OCI-LY3 (cell line): Measurements from ENCODE around the gene HMCN1.
A peak's percentile ranks its signal among the peaks of the same experiment; 100 is the strongest.

ENCODE experiments used
- H2AFZ ChIP-seq: fragments of 200-600, 300-600 bp; shearing (Covaris generic); 2 replicates; pipeline ENCODE4 v1.6.0; 2014; ENCODE audit warnings: antibody characterized with exemption, low read depth, low read length
- H3K27ac ChIP-seq: fragments of 200-600, 300-600 bp; sonication (generic); 2 replicates; pipeline ENCODE4 v1.5.1; 2014; ENCODE audit warnings: mild to moderate bottlenecking, low read length, moderate library complexity, mixed read lengths
- H3K27me3 ChIP-seq: fragments of 200-600, 300-600 bp; sonication (generic); 2 replicates; pipeline ENCODE4 v1.6.1; 2014; ENCODE audit warnings: low read depth, low read length, mixed read lengths
- H3K36me3 ChIP-seq: fragments of 200-600, 300-600 bp; sonication (generic); replicated peaks from 2 replicates; pipeline ENCODE3; 2014; ENCODE audit warnings: low read depth, low read length, mixed read lengths
- H3K4me1 ChIP-seq: fragments of 300-600, 200-600 bp; sonication (generic); 2 replicates; pipeline ENCODE4 v1.6.1; 2014; ENCODE audit warnings: low read length, mixed read lengths
- H3K4me2 ChIP-seq: fragments of 200-600, 300-600 bp; sonication (generic); 2 replicates; pipeline ENCODE4 v1.6.1; 2014; ENCODE audit warnings: low read length, mixed read lengths
- H3K4me3 ChIP-seq: fragments of 300-600, 200-600 bp; sonication (generic); 2 replicates; pipeline ENCODE4 v1.5.1; 2014; ENCODE audit warnings: antibody characterized with exemption, mild to moderate bottlenecking, low read length, moderate library complexity
- H3K79me2 ChIP-seq: fragments of 300-600, 200-600 bp; shearing (Covaris generic); 2 replicates; pipeline ENCODE4 v1.6.1; 2014; ENCODE audit warnings: mild to moderate bottlenecking, low read length, mixed read lengths
- H3K9ac ChIP-seq: fragments of 300-600, 200-600 bp; shearing (Covaris generic); 2 replicates; pipeline ENCODE4 v1.6.0; 2014; ENCODE audit warnings: mild to moderate bottlenecking, low read length, moderate library complexity
- H3K9me3 ChIP-seq: fragments of 200-600, 300-600 bp; shearing (Covaris generic); 2 replicates; pipeline ENCODE4 v1.6.1; 2014; ENCODE audit warnings: low read length, mixed read lengths; ENCODE audit not compliant: insufficient read depth
- H4K20me1 ChIP-seq: fragments of 200-600, 300-600 bp; sonication (generic); 2 replicates; pipeline ENCODE4 v1.6.1; 2016; ENCODE audit warnings: low read length, mixed read lengths; ENCODE audit not compliant: insufficient read depth
- EZH2phosphoT487 ChIP-seq: fragments of 200-600 bp; shearing (Covaris generic); IDR thresholded peaks from 2 replicates; pipeline ENCODE4 v1.6.1; 2018; ENCODE audit warnings: antibody characterized with exemption, mixed run types, low read depth
- TF ChIP-seq, protein P1 (sequence below): fragments of 200-600, 300-600 bp; sonication (generic); IDR thresholded peaks from 2 replicates; pipeline ENCODE4 v1.5.1; 2014; ENCODE audit warnings: antibody characterized with exemption, low read length, low read depth

Gene HMCN1

DNA sequence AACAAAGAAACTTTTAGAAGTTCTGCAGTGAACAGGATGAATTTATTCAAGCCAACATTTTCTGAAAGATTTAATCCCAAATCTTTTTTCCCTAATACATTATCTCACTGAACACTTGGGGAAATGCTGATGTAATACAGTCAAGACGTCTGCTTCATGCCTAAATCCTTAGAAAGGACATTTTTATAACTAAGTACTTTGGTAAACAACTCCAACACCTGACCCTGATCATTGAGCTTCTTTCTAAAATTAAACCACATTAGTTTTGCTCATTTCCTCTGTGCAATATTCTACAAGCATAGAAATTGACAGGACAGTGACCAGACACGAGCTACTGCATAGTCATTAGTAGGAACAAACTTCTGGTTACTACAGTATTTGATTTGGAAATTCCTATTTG, 457.3 kb downstream of the HMCN1 start:
- Histone ChIP-seq H3K36me3 (peaks cover 9% of the 10 kb centered on the region), H3K27me3 (peaks cover 89% of the 10 kb centered on the region), H2AFZ (no peak overlapping the region), H3K27ac (no peak overlapping the region), H3K9ac (no peak overlapping the region), H4K20me1 (peaks cover 6% of the 10 kb centered on the region; the same call in 1 of the 2 replicates), H3K4me2 (no peak overlapping the region), H3K79me2 (no peaks in the 10 kb centered on the region), H3K9me3 (peaks cover 10% of the 10 kb centered on the region), H3K4me3 (no peak overlapping the region), H3K4me1 (peaks cover 57% of the 10 kb centered on the region)
- TF ChIP-seq EZH2phosphoT487, result no peak
- TF ChIP-seq, protein P1, sequence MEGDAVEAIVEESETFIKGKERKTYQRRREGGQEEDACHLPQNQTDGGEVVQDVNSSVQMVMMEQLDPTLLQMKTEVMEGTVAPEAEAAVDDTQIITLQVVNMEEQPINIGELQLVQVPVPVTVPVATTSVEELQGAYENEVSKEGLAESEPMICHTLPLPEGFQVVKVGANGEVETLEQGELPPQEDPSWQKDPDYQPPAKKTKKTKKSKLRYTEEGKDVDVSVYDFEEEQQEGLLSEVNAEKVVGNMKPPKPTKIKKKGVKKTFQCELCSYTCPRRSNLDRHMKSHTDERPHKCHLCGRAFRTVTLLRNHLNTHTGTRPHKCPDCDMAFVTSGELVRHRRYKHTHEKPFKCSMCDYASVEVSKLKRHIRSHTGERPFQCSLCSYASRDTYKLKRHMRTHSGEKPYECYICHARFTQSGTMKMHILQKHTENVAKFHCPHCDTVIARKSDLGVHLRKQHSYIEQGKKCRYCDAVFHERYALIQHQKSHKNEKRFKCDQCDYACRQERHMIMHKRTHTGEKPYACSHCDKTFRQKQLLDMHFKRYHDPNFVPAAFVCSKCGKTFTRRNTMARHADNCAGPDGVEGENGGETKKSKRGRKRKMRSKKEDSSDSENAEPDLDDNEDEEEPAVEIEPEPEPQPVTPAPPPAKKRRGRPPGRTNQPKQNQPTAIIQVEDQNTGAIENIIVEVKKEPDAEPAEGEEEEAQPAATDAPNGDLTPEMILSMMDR, result no peak

DNA sequence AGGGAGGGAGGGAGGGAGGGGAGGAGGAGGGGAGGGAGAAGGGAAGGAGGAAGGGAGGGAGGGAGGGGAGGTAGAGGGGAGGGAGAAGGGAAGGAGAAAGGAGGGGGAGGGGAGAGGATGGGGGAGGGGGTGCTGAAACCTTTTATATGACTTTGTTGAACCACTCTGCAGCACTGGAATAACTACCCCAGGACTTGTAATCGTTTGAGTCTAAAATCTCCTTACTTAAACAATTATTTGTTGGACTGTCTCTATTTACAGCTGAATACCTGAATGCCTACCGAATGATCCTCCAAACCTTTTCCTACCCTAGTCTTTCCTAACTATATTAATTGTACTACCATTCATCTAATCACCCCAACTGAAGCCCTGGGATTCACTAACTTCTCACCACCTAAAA, 459.0 kb downstream of the HMCN1 start:
- H3K4me1 ChIP-seq, result peaks cover 48% of the 10 kb centered on the region
- no peak overlapping the region for H3K4me2 ChIP-seq
- no peaks in the 10 kb centered on the region for H3K79me2 ChIP-seq
- no peak overlapping the region for H3K27ac ChIP-seq
- TF ChIP-seq EZH2phosphoT487, result no peak
- TF ChIP-seq, protein P1, result no peak
- H3K9me3 ChIP-seq, result peaks cover 10% of the 10 kb centered on the region
- no peak overlapping the region for H3K9ac ChIP-seq
- peaks cover 9% of the 10 kb centered on the region for H3K36me3 ChIP-seq
- peaks cover 85% of the 10 kb centered on the region for H3K27me3 ChIP-seq
- H2AFZ ChIP-seq, result no peak overlapping the region
- H4K20me1 ChIP-seq, result no peaks in the 10 kb centered on the region
- no peak overlapping the region for H3K4me3 ChIP-seq

DNA sequence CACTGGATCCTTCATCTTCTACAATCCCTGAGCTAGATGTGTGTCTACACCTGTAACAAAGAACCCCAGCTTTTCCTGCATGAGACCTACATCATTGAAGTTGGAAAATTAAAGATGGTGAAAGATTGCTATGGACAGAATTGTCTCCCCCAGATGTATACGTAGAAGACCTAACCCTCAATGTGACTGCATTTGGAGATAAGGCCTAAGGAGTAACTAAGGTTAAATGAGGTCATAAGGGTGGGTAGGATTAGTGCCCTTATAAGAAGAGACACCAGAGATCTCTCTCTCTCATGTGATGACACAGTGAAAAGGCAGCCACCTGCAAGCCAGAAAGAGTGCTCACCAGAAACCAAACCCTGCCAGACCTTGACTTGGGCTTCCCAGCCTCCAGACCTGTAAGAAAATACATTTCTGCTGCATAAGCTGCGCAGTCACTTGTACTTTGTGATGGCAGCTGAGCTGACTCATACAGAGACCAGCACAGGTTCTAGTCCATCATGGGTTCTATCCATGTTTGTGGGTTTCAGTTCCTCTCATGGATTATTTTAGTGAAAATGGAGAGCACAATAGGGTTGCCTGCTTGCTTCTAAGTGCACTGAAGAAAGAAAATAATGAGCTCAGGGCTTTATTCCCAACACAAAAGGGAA, 460.0 kb downstream of the HMCN1 start:
- H3K27ac ChIP-seq, result peak overlapping the region; percentile 39
- no peaks in the 10 kb centered on the region for H3K79me2 ChIP-seq
- no peak overlapping the region for H2AFZ ChIP-seq

DNA sequence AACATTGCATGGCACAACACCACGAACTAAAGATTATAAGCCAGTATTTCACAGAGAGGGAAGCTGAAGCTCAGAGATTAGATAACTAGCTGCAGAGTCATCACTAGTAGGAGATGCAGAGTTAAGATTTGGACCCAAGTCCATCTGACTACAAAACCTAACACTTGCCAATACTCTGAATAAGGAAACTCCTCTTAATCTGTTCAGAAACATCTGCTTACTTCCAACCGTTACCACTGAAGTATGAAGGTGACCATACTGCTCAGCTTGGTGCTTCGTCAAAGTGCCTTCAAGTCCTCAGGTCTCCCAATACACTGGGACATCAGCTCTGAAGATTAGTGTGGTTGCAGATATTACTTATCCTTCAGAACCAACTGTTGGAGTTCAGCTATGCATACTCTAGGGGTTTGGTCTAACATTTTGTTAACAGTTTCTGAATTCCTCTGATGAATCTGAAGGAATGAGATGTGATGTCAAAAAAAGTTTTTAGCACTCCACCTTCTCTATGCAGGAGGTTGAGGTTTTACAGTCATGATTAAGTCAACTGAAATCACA, 461.3 kb downstream of the HMCN1 start:
- Histone ChIP-seq H3K79me2 (no peaks in the 10 kb centered on the region), H3K9ac (no peak overlapping the region), H3K9me3 (peaks cover 10% of the 10 kb centered on the region), H3K4me2 (no peak overlapping the region), H3K27me3 (peaks cover 78% of the 10 kb centered on the region), H4K20me1 (no peaks in the 10 kb centered on the region), H3K36me3 (peaks cover 9% of the 10 kb centered on the region), H3K27ac (no peak overlapping the region), H3K4me1 (peaks cover 34% of the 10 kb centered on the region), H2AFZ (no peak overlapping the region), H3K4me3 (no peak overlapping the region)
- TF ChIP-seq EZH2phosphoT487, result no peak
- TF ChIP-seq, protein P1, result no peak

More for the DNA sequence above, 460.0 kb downstream of the HMCN1 start:
- no peak overlapping the region for H3K9ac ChIP-seq
- H3K27me3 ChIP-seq, result peaks cover 84% of the 10 kb centered on the region
- peaks cover 10% of the 10 kb centered on the region for H3K9me3 ChIP-seq
- peaks cover 9% of the 10 kb centered on the region for H3K36me3 ChIP-seq
- no peaks in the 10 kb centered on the region for H4K20me1 ChIP-seq
- TF ChIP-seq, protein P1, result no peak
- TF ChIP-seq EZH2phosphoT487, result 0 out of 2 replicates have a peak, but pooled peaks have one; percentile 68
- peak overlapping the region; percentile 15; the same call in 1 of the 2 replicates for H3K4me3 ChIP-seq
- peaks cover 38% of the 10 kb centered on the region for H3K4me1 ChIP-seq
- peak overlapping the region; percentile 35 for H3K4me2 ChIP-seq
